Eye (tissue), 1 donor: ENCODE measurements around the gene TTLL11.
A peak's percentile ranks its signal among the peaks of the same experiment; 100 is the strongest.
"Not testable (repeated sequence)": the region's sequence is repeated elsewhere in the genome, so short reads cannot be mapped to it uniquely, and the experiment has no call there.

Source experiments
- DNase-seq: peaks from one replicate; pipeline ENCODE4 v3.0.0-alpha.2; 2015

TTLL11 gene

GRCh38 chr9:121896545-121896943 is 196.6 kb downstream of the TTLL11 start:
- no peak for DNase-seq

GRCh38 chr9:121895818-121896544 is 197.1 kb downstream of the TTLL11 start:
- peak; percentile 47 for DNase-seq

GRCh38 chr9:121895358-121895757 is 197.8 kb downstream of the TTLL11 start:
- peak; percentile 66 for DNase-seq

- DNase-seq = not testable (repeated sequence)
Observed at GRCh38 chr9:121894380-121894779, 198.7 kb downstream of the TTLL11 start.

- no peak for DNase-seq
Observed at GRCh38 chr9:121893786-121894185, 199.3 kb downstream of the TTLL11 start.

GRCh38 chr9:121892706-121893105 is 200.4 kb downstream of the TTLL11 start:
- no peak for DNase-seq

DNA sequence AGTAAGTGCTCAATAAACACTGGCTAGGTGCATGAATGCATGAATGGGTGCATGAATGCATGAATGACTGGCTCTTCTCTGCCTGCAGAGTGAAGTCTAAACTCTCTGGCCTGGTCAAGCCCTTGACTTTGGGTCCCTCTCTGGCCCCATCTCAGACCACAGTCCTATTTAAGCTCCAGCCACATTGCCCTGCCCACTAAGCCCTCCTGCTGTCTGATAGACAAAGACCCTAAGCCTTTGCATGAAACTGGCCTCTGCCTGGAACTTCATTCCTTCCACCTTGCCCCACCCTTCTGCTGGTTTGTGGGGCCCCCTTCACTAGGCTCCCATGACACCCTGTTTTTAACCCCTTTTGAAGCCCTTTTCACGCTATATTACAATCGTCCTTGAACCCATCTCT is 202.4 kb downstream of the TTLL11 start:
- no peak for DNase-seq

DNA sequence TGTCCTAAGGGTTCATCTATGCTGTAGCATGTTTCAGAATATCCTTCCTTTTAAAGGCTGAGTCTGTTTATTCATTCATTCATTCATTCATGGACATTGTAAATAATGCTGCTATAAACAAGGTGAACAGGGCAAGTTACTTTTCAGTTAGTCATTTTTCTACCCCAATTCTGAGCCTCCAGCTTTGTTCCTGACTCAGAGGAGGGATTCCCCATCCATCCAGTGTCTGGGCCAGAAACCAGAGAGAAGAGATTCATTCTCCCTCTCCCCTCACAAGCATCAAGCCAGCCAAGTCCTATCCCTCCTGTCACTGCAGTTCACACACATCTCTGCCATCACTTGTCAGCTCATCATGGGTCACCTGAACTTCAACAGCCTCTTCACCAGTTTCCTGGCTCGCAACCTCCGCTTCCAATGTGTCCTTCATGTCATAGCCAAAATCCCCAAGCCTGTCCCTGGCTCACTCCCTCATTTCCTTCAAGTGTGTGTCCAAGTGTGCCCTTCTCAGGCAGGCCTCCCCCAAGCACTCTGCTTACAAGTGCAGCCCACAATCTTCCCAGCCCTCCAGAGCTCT is 203.0 kb downstream of the TTLL11 start:
- DNase-seq = no peak

DNA sequence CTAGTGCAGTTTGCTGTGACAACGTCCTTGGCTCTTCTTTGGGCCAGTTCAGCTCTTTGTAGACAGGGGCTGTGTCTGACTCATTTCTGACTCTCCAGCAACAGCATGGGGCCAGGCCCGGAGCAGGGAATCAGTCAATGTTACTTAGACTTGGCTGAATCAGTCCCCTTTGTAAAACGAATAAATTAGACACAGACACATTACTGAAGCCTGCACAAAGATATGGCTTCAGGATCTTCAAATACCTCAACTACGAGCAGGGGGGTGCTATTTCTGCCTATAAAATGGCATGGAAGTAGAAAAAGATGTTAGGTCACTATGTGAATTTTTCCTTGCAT is 204.7 kb downstream of the TTLL11 start:
- peak; percentile 56 for DNase-seq

- DNase-seq = no peak
Observed at GRCh38 chr9:121887553-121888437, 205.3 kb downstream of the TTLL11 start.

- DNase-seq = peak; percentile 38
Observed at GRCh38 chr9:121886759-121887485, 206.2 kb downstream of the TTLL11 start.

- DNase-seq = no peak
Observed at GRCh38 chr9:121885345-121885901, 207.7 kb downstream of the TTLL11 start.

DNA sequence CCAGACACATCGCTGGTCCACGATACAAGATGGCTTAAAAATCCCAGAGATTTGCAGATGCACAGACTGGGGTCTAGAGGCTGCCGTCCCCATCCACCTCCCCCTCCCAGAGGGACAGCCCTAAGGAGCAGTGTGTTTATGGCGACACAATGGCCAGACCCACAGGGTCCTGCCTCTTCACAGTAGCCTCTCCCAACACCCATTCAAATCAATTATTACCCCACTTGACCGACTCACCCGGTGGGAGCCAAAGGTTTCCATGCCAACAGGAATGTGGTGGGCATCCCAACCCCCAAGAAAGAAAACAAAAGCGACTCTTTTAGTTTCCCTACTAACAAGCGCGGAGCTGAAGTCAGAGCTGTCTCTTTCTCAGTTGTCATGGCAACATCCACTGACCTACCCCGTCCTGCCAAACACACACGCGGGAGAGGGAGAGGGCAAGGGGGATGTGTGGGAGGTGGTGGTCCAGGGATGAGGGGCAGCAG is 209.0 kb downstream of the TTLL11 start:
- peak; percentile 95 for DNase-seq

DNA sequence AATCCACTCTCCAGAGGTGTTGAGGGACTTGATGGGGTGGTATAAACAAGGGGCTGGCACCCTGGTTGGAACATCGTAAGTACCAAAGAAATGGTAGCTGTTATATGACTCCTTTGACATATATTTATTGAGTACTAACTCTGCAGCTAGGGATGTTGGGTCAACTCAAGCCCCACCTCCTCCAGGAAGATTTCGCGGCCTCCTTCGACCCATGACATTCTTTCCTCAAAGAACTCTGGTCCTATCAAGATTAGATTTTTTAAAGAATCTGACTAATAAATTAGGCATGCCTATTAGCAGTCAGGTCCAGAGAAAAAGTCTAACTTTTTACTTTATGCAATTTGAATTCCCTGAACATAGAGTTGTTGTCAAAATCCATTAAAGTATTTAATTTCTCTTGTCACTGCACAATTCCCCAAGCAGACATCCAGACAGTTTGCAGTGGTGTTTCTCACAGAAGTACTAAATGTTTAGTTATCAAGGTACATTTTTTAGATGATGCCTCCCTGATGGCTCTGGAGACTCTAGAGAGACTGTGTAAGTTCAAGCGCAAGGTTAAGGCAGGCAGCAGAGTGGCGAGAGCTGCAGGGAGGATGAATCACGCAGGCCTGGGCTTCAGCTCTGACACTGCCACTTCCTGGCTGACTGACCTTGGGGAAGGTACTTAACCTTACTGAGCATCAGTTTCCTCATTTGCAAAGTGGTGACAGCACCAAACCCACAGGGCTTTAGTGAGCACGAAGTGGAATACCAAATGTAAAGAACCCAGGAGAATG is 209.6 kb downstream of the TTLL11 start:
- no peak for DNase-seq

- no peak for DNase-seq
Observed at GRCh38 chr9:121881920-121882500, 211.1 kb downstream of the TTLL11 start.

GRCh38 chr9:121880343-121880898 is 212.7 kb downstream of the TTLL11 start:
- DNase-seq = no peak

- peak; percentile 94 for DNase-seq
Observed at GRCh38 chr9:121878271-121878822, 214.8 kb downstream of the TTLL11 start.

DNA sequence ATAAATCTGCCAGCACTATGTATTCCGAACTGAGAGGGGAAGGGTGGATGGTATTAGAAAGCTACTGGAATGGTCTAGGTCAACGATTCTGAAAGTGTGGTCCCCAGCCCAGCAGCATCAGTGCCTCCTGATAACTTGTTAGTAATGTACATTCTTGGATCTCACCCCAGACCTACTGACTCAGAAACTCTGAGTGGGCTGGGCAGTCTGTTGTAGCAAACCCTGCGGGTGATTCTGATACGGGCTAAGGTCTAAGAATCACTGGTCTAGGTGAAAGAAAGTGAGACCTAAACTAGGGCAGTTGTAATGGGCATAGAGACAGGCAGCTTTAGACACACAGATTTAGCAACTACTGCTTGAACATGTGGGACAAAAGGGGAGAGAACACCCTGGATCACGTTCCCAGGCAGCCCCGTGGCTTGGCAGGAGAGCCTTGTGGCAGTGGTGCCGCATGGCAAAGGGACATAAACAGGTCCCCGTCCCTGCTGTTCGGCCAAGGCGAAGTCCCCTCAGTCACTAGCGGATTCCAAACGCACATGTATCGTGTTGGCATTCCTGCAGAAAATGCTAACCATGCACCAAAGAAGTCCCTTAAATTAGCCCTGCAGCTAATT is 216.3 kb downstream of the TTLL11 start:
- no peak for DNase-seq

GRCh38 chr9:121876255-121876654 is 216.9 kb downstream of the TTLL11 start:
- DNase-seq = peak; percentile 60

DNA sequence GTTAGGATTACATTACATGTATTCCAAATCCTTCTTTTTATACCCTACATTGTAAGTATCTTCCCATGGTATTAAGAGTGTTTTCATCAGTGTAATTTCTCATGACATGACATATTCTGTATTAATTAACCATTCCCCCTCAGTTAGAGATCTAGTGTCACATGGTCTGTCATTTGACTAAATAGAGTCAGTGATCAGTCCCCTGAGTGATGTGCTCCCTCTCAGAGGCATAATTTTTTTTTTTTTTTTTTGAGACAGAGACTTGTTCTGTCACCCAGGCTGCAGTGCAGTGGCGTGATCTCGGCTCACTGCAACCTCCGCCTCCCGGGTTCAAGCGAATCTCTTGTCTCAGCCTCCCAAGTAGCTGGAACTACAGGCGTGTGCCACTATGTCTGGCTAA is 218.6 kb downstream of the TTLL11 start:
- no peak for DNase-seq
